K562 (cell line): ENCODE results near the gene ARAP1. TPM values are rescaled to one million over a fixed set of nuclear protein-coding genes. Genes with fewer than 3 reads are reported as not detected.

Source experiments
- FOXM1 ChIP-seq, 2 experiments: fragments of 450-650 bp in 1 of 2; sonication (generic) in 1 of 2; formaldehyde crosslinking in 1 of 2; IDR thresholded peaks; 2 replicates each; pipeline versions ENCODE4 v1.6.1 to v1.9.0; 2017 to 2022; ENCODE audit warnings: low read depth in 2 of 2, mild to moderate bottlenecking in 2 of 2, missing genetic modification reagents in 1 of 2, moderate library complexity in 1 of 2
- HCFC1 ChIP-seq: IDR thresholded peaks from 2 replicates; pipeline ENCODE4 v1.6.1; 2012; ENCODE audit warnings: low read depth, low read length, improper control_type of control experiment
- RAD21 ChIP-seq, 2 experiments: fragments of 250-450 bp in 1 of 2; fragments of 450-650 bp in 1 of 2; sonication (Bioruptor Pico) in 1 of 2; formaldehyde crosslinking in 1 of 2; IDR thresholded peaks in 1 of 2; conservative IDR thresholded peaks in 1 of 2; 2 replicates each; pipeline versions ENCODE4 v1.4.0 to v1.8.0; 2020 to 2022; ENCODE audit warnings: mild to moderate bottlenecking in 2 of 2, moderate library complexity in 1 of 2
- RB1 ChIP-seq: fragments of 450-650 bp; IDR thresholded peaks from 2 replicates; pipeline ENCODE4 v1.6.1; 2017; ENCODE audit warnings: low read depth, mild to moderate bottlenecking
- STAG1 ChIP-seq: sonication (generic); formaldehyde crosslinking; IDR thresholded peaks from 2 replicates; pipeline ENCODE4 v1.5.0; 2020; ENCODE audit warnings: missing genetic modification reagents, borderline replicate concordance
- TARDBP ChIP-seq: fragments of 450-650 bp; IDR thresholded peaks from 2 replicates; pipeline ENCODE4 v1.6.1; 2016
- TCF7L2 ChIP-seq: fragments of 150-350 bp; IDR thresholded peaks from 2 replicates; pipeline ENCODE4 v1.6.1; 2016; ENCODE audit warnings: low read depth, mild to moderate bottlenecking, low read length, moderate library complexity
- ZNF347 ChIP-seq: fragments of 450-650 bp; formaldehyde crosslinking; IDR thresholded peaks from 2 replicates; pipeline ENCODE4 v1.4.0; 2020; ENCODE audit warnings: low read depth, mild to moderate bottlenecking, moderate library complexity
- polyA plus RNA-seq, 8 experiments: library from polyadenylated mRNA; depleted of rRNA in 4 of 8; stranded (reverse) in 5 of 8; unstranded in 3 of 8; fragments of >200 nt; fragmentation: Nextera tagmentation in 2 of 8; fragmentation: Illumina TruSeq in 1 of 8; extraction: Ambion mirVana in 2 of 8; extraction: Trizol in 1 of 8; gene quantifications; 2 replicates each; pipeline versions ENCODE4 v1.2.1 to v1.2.3, GENCODE V29; 2011 to 2014; ENCODE audit warnings: inconsistent platforms in 1 of 8, missing spikeins in 1 of 8
- total RNA-seq, 7 experiments: library from RNA; depleted of rRNA in 6 of 7; stranded (reverse); fragments of >200 nt in 6 of 7; fragmentation: Illumina TruSeq in 2 of 7; extraction: Trizol in 2 of 7; gene quantifications; 2 replicates each; pipeline versions ENCODE4 v1.2.1 to v1.2.3, GENCODE V29; 2011 to 2021; ENCODE audit warnings: low replicate concordance in 1 of 7
- TF ChIP-seq, protein P1 (sequence below): fragments of 250-450 bp; sonication (Bioruptor Pico); IDR thresholded peaks from 2 replicates; pipeline ENCODE4 v1.9.0; 2021; ENCODE audit warnings: mild to moderate bottlenecking
- TF ChIP-seq, protein P2 (sequence below): fragments of 250-450 bp; sonication (Bioruptor Pico); IDR thresholded peaks from 2 replicates; pipeline ENCODE4 v1.5.0; 2021
- TF ChIP-seq, protein P3 (sequence below): conservative IDR thresholded peaks from 2 replicates; pipeline ENCODE4 v1.6.1; 2011; ENCODE audit warnings: low read depth, mild to moderate bottlenecking, low read length; ENCODE audit not compliant: control insufficient read depth
- TF ChIP-seq, protein P4 (sequence below): fragments of 250-450 bp; sonication (Bioruptor Pico); IDR thresholded peaks from 2 replicates; pipeline ENCODE4 v1.4.0; 2020; ENCODE audit warnings: mild to moderate bottlenecking, moderate library complexity
- TF ChIP-seq, protein P5 (sequence below), 2 experiments: fragments of 450-650 bp; formaldehyde crosslinking in 1 of 2; IDR thresholded peaks; 2 replicates each; pipeline versions ENCODE4 v1.4.0 to v1.6.1; 2014 to 2020; ENCODE audit warnings: mild to moderate bottlenecking in 2 of 2, borderline replicate concordance in 1 of 2, low read depth in 1 of 2

ARAP1 gene
- total and polyA plus RNA-seq, 9 of the 15 experiments (the other 6 are each of a cell fraction or from before 2014, with no cell fraction given): 0.23 to 67.0 (median 24.6) TPM

DNA sequence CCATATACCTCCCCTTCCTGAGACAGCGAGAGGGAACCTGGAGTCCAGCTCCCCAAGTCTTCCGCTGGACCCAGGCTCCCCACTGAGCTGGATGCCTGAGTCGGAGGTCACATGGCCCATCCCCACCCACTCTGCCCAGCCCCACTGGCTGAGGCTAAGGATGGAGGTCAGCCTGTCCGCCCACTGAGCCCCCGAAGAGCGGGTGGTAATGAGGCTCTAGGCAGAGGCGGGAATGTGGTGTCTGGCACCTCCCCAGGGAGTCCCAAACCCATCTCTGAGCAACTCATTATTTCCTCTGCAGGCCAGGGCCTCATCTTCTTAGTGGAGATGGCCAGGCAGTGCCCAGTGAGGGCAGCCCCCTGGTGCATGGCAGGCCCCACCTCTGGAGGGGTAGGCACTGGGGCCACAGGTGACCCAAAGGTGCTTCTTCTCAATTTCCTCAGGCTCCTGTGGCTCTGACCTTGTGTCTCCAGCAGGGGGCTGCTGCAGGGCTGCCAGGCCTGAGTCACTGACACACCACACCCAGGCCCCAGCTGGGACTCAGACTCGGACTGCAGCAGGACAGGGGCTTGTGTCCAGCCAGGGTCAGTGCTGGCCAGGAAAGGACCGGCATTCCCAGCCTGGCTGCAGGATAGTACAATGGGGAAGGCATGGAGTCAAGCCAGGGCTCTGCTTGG is 67.8 kb downstream of the ARAP1 start (continued):
- TF ChIP-seq, protein P1, sequence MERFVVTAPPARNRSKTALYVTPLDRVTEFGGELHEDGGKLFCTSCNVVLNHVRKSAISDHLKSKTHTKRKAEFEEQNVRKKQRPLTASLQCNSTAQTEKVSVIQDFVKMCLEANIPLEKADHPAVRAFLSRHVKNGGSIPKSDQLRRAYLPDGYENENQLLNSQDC (CRISPR knock-in tag): no peak
- TF ChIP-seq ZNF347 (CRISPR knock-in tag) (no peak), RAD21 (CRISPR knock-in tag; conservative IDR thresholded peaks at IDR 0.05 in 1 of 2, IDR thresholded peaks at IDR 0.05 in 1 of 2) (peak; percentile 27 to 61; a peak in 3 of 4 replicates), FOXM1 (IDR thresholded peaks at IDR 0.05; ENCODE audit: low read depth) (no peak), FOXM1 (CRISPR knock-in tag; IDR thresholded peaks at IDR 0.05; ENCODE audit: low read depth) (no peak), HCFC1 (no peak), STAG1 (peak; percentile 57; the same call in 1 of the 2 replicates), TCF7L2 (no peak), TARDBP (no peak), RB1 (peak; percentile 24; the same call in 1 of the 2 replicates)
- TF ChIP-seq, protein P2, sequence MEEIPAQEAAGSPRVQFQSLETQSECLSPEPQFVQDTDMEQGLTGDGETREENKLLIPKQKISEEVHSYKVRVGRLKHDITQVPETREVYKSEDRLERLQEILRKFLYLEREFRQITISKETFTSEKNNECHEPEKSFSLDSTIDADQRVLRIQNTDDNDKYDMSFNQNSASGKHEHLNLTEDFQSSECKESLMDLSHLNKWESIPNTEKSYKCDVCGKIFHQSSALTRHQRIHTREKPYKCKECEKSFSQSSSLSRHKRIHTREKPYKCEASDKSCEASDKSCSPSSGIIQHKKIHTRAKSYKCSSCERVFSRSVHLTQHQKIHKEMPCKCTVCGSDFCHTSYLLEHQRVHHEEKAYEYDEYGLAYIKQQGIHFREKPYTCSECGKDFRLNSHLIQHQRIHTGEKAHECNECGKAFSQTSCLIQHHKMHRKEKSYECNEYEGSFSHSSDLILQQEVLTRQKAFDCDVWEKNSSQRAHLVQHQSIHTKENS (CRISPR knock-in tag): no peak
- TF ChIP-seq, protein P3, sequence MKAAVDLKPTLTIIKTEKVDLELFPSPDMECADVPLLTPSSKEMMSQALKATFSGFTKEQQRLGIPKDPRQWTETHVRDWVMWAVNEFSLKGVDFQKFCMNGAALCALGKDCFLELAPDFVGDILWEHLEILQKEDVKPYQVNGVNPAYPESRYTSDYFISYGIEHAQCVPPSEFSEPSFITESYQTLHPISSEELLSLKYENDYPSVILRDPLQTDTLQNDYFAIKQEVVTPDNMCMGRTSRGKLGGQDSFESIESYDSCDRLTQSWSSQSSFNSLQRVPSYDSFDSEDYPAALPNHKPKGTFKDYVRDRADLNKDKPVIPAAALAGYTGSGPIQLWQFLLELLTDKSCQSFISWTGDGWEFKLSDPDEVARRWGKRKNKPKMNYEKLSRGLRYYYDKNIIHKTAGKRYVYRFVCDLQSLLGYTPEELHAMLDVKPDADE: 0 out of 2 replicates have a peak, but pooled peaks have one; percentile 13
- TF ChIP-seq, protein P4, sequence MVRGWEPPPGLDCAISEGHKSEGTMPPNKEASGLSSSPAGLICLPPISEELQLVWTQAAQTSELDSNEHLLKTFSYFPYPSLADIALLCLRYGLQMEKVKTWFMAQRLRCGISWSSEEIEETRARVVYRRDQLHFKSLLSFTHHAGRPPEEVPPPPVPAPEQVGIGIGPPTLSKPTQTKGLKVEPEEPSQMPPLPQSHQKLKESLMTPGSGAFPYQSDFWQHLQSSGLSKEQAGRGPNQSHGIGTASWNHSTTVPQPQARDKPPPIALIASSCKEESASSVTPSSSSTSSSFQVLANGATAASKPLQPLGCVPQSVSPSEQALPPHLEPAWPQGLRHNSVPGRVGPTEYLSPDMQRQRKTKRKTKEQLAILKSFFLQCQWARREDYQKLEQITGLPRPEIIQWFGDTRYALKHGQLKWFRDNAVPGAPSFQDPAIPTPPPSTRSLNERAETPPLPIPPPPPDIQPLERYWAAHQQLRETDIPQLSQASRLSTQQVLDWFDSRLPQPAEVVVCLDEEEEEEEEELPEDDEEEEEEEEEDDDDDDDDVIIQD (CRISPR knock-in tag): no peak
- TF ChIP-seq, protein P5, sequence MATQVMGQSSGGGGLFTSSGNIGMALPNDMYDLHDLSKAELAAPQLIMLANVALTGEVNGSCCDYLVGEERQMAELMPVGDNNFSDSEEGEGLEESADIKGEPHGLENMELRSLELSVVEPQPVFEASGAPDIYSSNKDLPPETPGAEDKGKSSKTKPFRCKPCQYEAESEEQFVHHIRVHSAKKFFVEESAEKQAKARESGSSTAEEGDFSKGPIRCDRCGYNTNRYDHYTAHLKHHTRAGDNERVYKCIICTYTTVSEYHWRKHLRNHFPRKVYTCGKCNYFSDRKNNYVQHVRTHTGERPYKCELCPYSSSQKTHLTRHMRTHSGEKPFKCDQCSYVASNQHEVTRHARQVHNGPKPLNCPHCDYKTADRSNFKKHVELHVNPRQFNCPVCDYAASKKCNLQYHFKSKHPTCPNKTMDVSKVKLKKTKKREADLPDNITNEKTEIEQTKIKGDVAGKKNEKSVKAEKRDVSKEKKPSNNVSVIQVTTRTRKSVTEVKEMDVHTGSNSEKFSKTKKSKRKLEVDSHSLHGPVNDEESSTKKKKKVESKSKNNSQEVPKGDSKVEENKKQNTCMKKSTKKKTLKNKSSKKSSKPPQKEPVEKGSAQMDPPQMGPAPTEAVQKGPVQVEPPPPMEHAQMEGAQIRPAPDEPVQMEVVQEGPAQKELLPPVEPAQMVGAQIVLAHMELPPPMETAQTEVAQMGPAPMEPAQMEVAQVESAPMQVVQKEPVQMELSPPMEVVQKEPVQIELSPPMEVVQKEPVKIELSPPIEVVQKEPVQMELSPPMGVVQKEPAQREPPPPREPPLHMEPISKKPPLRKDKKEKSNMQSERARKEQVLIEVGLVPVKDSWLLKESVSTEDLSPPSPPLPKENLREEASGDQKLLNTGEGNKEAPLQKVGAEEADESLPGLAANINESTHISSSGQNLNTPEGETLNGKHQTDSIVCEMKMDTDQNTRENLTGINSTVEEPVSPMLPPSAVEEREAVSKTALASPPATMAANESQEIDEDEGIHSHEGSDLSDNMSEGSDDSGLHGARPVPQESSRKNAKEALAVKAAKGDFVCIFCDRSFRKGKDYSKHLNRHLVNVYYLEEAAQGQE (IDR thresholded peaks at IDR 0.05; ENCODE audit: borderline replicate concordance): peak; percentile 62; the same call in 1 of the 2 replicates
- TF ChIP-seq, protein P5 (CRISPR knock-in tag; IDR thresholded peaks at IDR 0.05; ENCODE audit: low read depth): no peak
